H1 (cell line): ENCODE results near the gene IGLON5. TPM values are rescaled to one million over a fixed set of nuclear protein-coding genes. Genes with fewer than 3 reads are reported as not detected.

Experiments used
- CTCF ChIA-PET: fragments of 300-600 bp; sonication (Branson Sonifier 250); formaldehyde crosslinking; loops from one replicate; lab custom pipeline; 2021; ENCODE audit not compliant: partially characterized antibody; lab: Charles Lee
- POLR2A ChIA-PET: fragments of 300-600 bp; sonication (Branson Sonifier 250); formaldehyde crosslinking; loops from one replicate; lab custom pipeline; 2021; ENCODE audit warnings: inconsistent platforms; ENCODE audit not compliant: partially characterized antibody; lab: Charles Lee
- DNase-seq, 2 experiments: peaks; one replicate each; pipeline versions ENCODE4 v3.0.0 to v3.0.0-alpha.2; 2010 to 2022; ENCODE audit warnings: low spot score in 2 of 2, low read depth in 1 of 2, mixed read lengths in 1 of 2
- FAIRE-seq: peaks from 2 replicates; lab custom pipeline; 2011; peaks lifted over from hg19 to GRCh38; lab: Jason Lieb, UNC
- H2AFZ ChIP-seq: 2 replicates; pipeline ENCODE4 v1.8.1; 2012; ENCODE audit warnings: low read length, inconsistent platforms
- H2AK5ac ChIP-seq: 2 replicates; pipeline ENCODE4 v1.6.1; 2013; ENCODE audit warnings: low read depth, low read length
- H2BK120ac ChIP-seq: replicated peaks from 2 replicates; pipeline ENCODE3; 2013; ENCODE audit warnings: low read depth, low read length, inconsistent platforms
- H2BK12ac ChIP-seq: 2 replicates; pipeline ENCODE4 v1.6.1; 2013; ENCODE audit warnings: low read depth, low read length
- H2BK15ac ChIP-seq: 2 replicates; pipeline ENCODE4 v1.6.1; 2013; ENCODE audit warnings: low read length
- H2BK20ac ChIP-seq: 2 replicates; pipeline ENCODE4 v1.6.1; 2013; ENCODE audit warnings: low read length
- H2BK5ac ChIP-seq: 2 replicates; pipeline ENCODE4 v1.6.1; 2013; ENCODE audit warnings: low read depth, low read length
- H3K14ac ChIP-seq: 2 replicates; pipeline ENCODE4 v1.6.1; 2013; ENCODE audit warnings: inconsistent platforms; ENCODE audit not compliant: insufficient read length
- H3K18ac ChIP-seq: 2 replicates; pipeline ENCODE4 v1.6.1; 2013; ENCODE audit warnings: low read length; ENCODE audit errors: extremely low read depth
- H3K23ac ChIP-seq: 2 replicates; pipeline ENCODE4 v1.6.1; 2013; ENCODE audit warnings: inconsistent platforms; ENCODE audit not compliant: insufficient read length
- H3K23me2 ChIP-seq: 2 replicates; pipeline ENCODE4 v1.6.1; 2013; ENCODE audit warnings: low read depth, low read length
- H3K27ac ChIP-seq: 2 replicates; pipeline ENCODE4 v1.6.1; 2011; ENCODE audit warnings: low read depth, low read length, inconsistent platforms
- H3K27me3 ChIP-seq, 4 experiments: replicated peaks in 1 of 4; 1 replicate in 1 of 4; 2 replicates in 3 of 4; pipeline versions ENCODE4 v1.6.1 to v1.8.1; 2011 to 2013; ENCODE audit warnings: low read length in 3 of 4, mild to moderate bottlenecking in 3 of 4, inconsistent platforms in 2 of 4, mixed read lengths in 2 of 4, moderate library complexity in 1 of 4; ENCODE audit not compliant: control insufficient read depth in 3 of 4, insufficient read depth in 3 of 4; ENCODE audit errors: extremely low read depth in 1 of 4
- H3K36me3 ChIP-seq, 4 experiments: 2 replicates each; pipeline versions ENCODE4 v1.6.1 to v1.8.1; 2011 to 2013; ENCODE audit warnings: mild to moderate bottlenecking in 4 of 4, low read length in 3 of 4, moderate library complexity in 2 of 4, control low read depth in 1 of 4, inconsistent platforms in 1 of 4; ENCODE audit not compliant: insufficient read depth in 4 of 4, control insufficient read depth in 2 of 4
- H3K4ac ChIP-seq: replicated peaks from 2 replicates; pipeline ENCODE3; 2013; ENCODE audit warnings: low read length, low read depth, mixed read lengths, inconsistent platforms; ENCODE audit not compliant: insufficient read length
- H3K4me1 ChIP-seq, 4 experiments: replicated peaks in 1 of 4; 1 replicate in 1 of 4; 2 replicates in 3 of 4; pipeline versions ENCODE4 v1.6.1 to v1.8.1; 2011 to 2013; ENCODE audit warnings: low read length in 3 of 4, inconsistent platforms in 2 of 4, mixed read lengths in 1 of 4; ENCODE audit not compliant: insufficient read depth in 4 of 4, control insufficient read depth in 3 of 4
- H3K4me2 ChIP-seq, 2 experiments: 2 replicates each; pipeline versions ENCODE4 v1.6.1 to v1.8.1; 2011 to 2013; ENCODE audit warnings: low read depth in 2 of 2, low read length in 2 of 2, control low read depth in 1 of 2, inconsistent platforms in 1 of 2, mild to moderate bottlenecking in 1 of 2; ENCODE audit not compliant: insufficient read depth in 1 of 2
- H3K4me3 ChIP-seq, 4 experiments: fragments of 200-600, 300-600 bp in 1 of 4; sonication (generic), shearing (Covaris generic), sonication (Bioruptor Twin) in 1 of 4; 2 replicates each; pipeline versions ENCODE4 v1.5.1 to v1.8.1; 2011 to 2016; ENCODE audit warnings: low read length in 4 of 4, low read depth in 3 of 4, control low read depth in 2 of 4, inconsistent platforms in 2 of 4, mild to moderate bottlenecking in 2 of 4, mixed read lengths in 1 of 4, moderate library complexity in 1 of 4; ENCODE audit not compliant: insufficient read depth in 2 of 4; ENCODE audit errors: extremely low read depth in 1 of 4
- H3K56ac ChIP-seq: replicated peaks from 2 replicates; pipeline ENCODE3; 2013; ENCODE audit warnings: low read depth, mild to moderate bottlenecking, mixed read lengths, low read length, inconsistent platforms; ENCODE audit not compliant: insufficient read length
- H3K79me1 ChIP-seq: 2 replicates; pipeline ENCODE4 v1.6.1; 2013; ENCODE audit warnings: low read depth, low read length, control low read depth
- H3K79me2 ChIP-seq, 2 experiments: 2 replicates each; pipeline versions ENCODE4 v1.6.1 to v1.8.1; 2012 to 2013; ENCODE audit warnings: low read length in 2 of 2, mild to moderate bottlenecking in 2 of 2, inconsistent platforms in 1 of 2; ENCODE audit not compliant: insufficient read depth in 2 of 2, control insufficient read depth in 1 of 2
- H3K9ac ChIP-seq, 4 experiments: replicated peaks in 1 of 4; 1 replicate in 1 of 4; 2 replicates in 3 of 4; pipeline versions ENCODE4 v1.6.1 to v1.8.1; 2011 to 2013; ENCODE audit warnings: low read depth in 3 of 4, low read length in 3 of 4, control low read depth in 2 of 4, mild to moderate bottlenecking in 2 of 4, moderate library complexity in 2 of 4, inconsistent platforms in 1 of 4; ENCODE audit errors: extremely low read depth in 1 of 4
- H3K9me3 ChIP-seq, 2 experiments: 2 replicates each; pipeline versions ENCODE4 v1.6.1 to v1.8.1; 2012 to 2013; ENCODE audit warnings: mild to moderate bottlenecking in 2 of 2, moderate library complexity in 2 of 2, control low read depth in 1 of 2, inconsistent platforms in 1 of 2, low read depth in 1 of 2, low read length in 1 of 2, mixed read lengths in 1 of 2; ENCODE audit not compliant: insufficient read depth in 2 of 2
- H4K20me1 ChIP-seq, 2 experiments: replicated peaks in 1 of 2; 2 replicates each; pipeline versions ENCODE3 to v1.8.1; 2011 to 2013; ENCODE audit warnings: inconsistent platforms in 2 of 2, low read length in 2 of 2, mild to moderate bottlenecking in 1 of 2; ENCODE audit not compliant: insufficient read depth in 2 of 2, control insufficient read depth in 1 of 2
- H4K5ac ChIP-seq: 2 replicates; pipeline ENCODE4 v1.6.1; 2013; ENCODE audit warnings: low read length, low read depth, mixed read lengths, inconsistent platforms; ENCODE audit not compliant: insufficient read length
- H4K8ac ChIP-seq: 2 replicates; pipeline ENCODE4 v1.8.0; 2013; ENCODE audit warnings: mild to moderate bottlenecking, moderate library complexity, low read length, inconsistent platforms; ENCODE audit not compliant: insufficient read depth; ENCODE audit errors: extremely low read depth
- H4K91ac ChIP-seq: replicated peaks from 2 replicates; pipeline ENCODE3; 2013; ENCODE audit warnings: low read length, mixed read lengths, inconsistent platforms; ENCODE audit not compliant: insufficient read length
- BACH1 ChIP-seq: IDR thresholded peaks from 2 replicates; pipeline ENCODE4 v1.6.1; 2012; ENCODE audit warnings: low read length, improper control_type of control experiment
- CEBPB ChIP-seq: IDR thresholded peaks from 2 replicates; pipeline ENCODE4 v1.6.1; 2012; ENCODE audit warnings: low read depth, low read length
- EGR1 ChIP-seq: IDR thresholded peaks from 2 replicates; pipeline ENCODE4 v1.6.1; 2011; ENCODE audit warnings: low read depth, low read length, borderline replicate concordance
- GTF2F1 ChIP-seq: IDR thresholded peaks from 2 replicates; pipeline ENCODE4 v1.6.1; 2012; ENCODE audit warnings: low read depth, low read length, improper control_type of control experiment, borderline replicate concordance
- HDAC2 ChIP-seq, 2 experiments: fragments of 300-600 bp in 1 of 2; sonication (generic) in 1 of 2; IDR thresholded peaks; 2 replicates each; pipeline ENCODE4 v1.6.1; 2011 to 2012; ENCODE audit warnings: low read depth in 2 of 2, low read length in 2 of 2, mild to moderate bottlenecking in 2 of 2, moderate library complexity in 2 of 2, borderline replicate concordance in 1 of 2, inconsistent platforms in 1 of 2
- KDM4A ChIP-seq: IDR thresholded peaks from one replicate; pipeline ENCODE4 v1.7.1; 2012; ENCODE audit warnings: low read depth, mild to moderate bottlenecking, moderate library complexity, low read length, inconsistent platforms; ENCODE audit not compliant: severe bottlenecking
- SIN3A ChIP-seq, 2 experiments: IDR thresholded peaks in 1 of 2; conservative IDR thresholded peaks in 1 of 2; 2 replicates each; pipeline ENCODE4 v1.6.1; 2011 to 2012; ENCODE audit warnings: low read length in 2 of 2, improper control_type of control experiment in 1 of 2, low read depth in 1 of 2, mild to moderate bottlenecking in 1 of 2
- SUZ12 ChIP-seq: fragments of 200-600 bp; sonication (generic); IDR thresholded peaks from 2 replicates; pipeline ENCODE4 v1.6.1; 2012; ENCODE audit warnings: mild to moderate bottlenecking, inconsistent platforms, low read length, moderate library complexity, mixed read lengths
- TCF12 ChIP-seq: IDR thresholded peaks from 2 replicates; pipeline ENCODE4 v1.6.1; 2011; ENCODE audit warnings: low read depth, mild to moderate bottlenecking, low read length
- WGBS, 2 experiments: shearing (Covaris generic) in 1 of 2; methylation state at CpG; one replicate each; pipeline versions ENCODE4 v1.1.6 to v1.1.7; 2013 to 2015; ENCODE audit warnings: low lambda C conversion rate in 2 of 2, mixed read lengths in 2 of 2, inconsistent platforms in 1 of 2, low coverage in 1 of 2, missing lambda C conversion rate in 1 of 2; ENCODE audit not compliant: insufficient replicate concordance in 2 of 2, insufficient coverage in 1 of 2, insufficient read length in 1 of 2; ENCODE audit errors: extremely low coverage in 1 of 2, missing lambda C conversion rate in 1 of 2; 5-methylcytosine and 5-hydroxymethylcytosine counted together
- polyA plus RNA-seq, 7 experiments: library from polyadenylated mRNA; depleted of rRNA in 3 of 7; stranded (reverse) in 5 of 7; unstranded in 2 of 7; fragments of >200 nt in 5 of 7; fragments of 200-250 nt in 2 of 7; gene quantifications; 1 replicate in 5 of 7; 2 replicates in 1 of 7; 4 replicates in 1 of 7; pipeline versions ENCODE4 v1.2.1 to v1.2.3, GENCODE V29; 2011 to 2013; ENCODE audit warnings: missing spikeins in 2 of 7, mixed read lengths in 2 of 7
- total RNA-seq: library from RNA; stranded (reverse); fragmentation: NEBNext Ultra II Directional; extraction: Animal tissue kit (Norgen Biotek cat#: 25700); gene quantifications from 2 replicates; pipeline ENCODE4 v1.2.1, GENCODE V29; 2021
- TF ChIP-seq, protein P1 (sequence below): IDR thresholded peaks from 2 replicates; pipeline ENCODE4 v1.6.1; 2012; ENCODE audit warnings: inconsistent platforms

The IGLON5 gene
- total and polyA plus RNA-seq, 2 of the 8 experiments (the other 6 are each of a cell fraction or from before 2014, with no cell fraction given), result 31.8 to 34.6 TPM

DNA sequence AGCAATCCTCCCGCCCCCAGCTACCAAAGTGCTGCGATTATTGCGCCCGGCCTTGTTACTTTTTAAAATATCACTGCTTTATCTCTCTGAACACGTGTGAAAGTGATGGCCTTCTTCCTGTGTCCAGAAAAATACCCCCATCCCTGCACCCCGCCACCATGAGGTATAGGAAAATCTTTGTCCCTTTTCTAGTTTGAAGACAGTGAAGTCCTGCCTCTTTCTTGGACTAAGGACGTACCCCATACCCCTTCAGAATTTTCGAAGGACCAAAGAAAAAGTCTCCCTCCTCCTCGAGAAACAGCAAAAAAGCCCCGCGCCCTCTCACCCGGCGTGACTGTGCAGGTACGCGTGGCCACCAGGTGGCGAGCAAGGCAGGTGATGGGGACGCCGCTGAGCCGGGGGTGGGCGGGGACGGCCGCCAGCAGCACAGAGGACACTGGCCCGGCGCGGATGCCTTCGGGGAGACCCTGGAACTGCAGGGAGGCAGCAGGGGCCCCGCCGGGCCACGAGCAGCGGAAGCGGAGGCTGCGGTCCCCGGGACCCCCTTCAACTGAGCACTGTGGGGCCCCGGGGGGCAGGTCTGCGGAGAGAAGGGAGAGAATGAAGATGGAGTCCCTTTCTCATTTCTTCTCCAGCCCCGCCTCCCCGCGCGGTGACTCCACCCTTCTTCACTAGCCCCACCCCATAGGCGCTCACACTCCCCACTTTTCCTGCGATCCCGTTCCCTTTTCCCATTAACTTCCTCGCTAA lies 27.3 kb downstream of the IGLON5 start:
- no peak overlapping the region for H2AK5ac ChIP-seq
- no peaks in the 10 kb centered on the region; a peak in 1 of 4 replicates for H3K9me3 ChIP-seq
- H3K27me3 ChIP-seq, result peaks cover 0 to 18% (median 11%) of the 10 kb centered on the region in 4 experiments; a peak in 5 of 7 replicates
- peak overlapping the region; percentile 78 for H3K18ac ChIP-seq
- no peak overlapping the region for H2BK120ac ChIP-seq
- peak overlapping the region; percentile 30 to 49 (median 40); a peak in 5 of 7 replicates for H3K9ac ChIP-seq
- no peak overlapping the region for H2BK15ac ChIP-seq
- peak overlapping the region; percentile 74 for H3K56ac ChIP-seq
- no peaks in the 10 kb centered on the region for H4K20me1 ChIP-seq
- peak overlapping the region; percentile 56 to 72 (median 66) for H3K4me3 ChIP-seq
- POLR2A ChIA-PET, result interaction anchor here (0.7 to 3.9 kb wide), 9 partner anchors 10 to 57 kb away, joined by 3 to 19 read pairs (median 4); partner anchors contain the start of gene CLDND2
- H3K79me1 ChIP-seq, result no peaks in the 10 kb centered on the region
- peak overlapping the region; percentile 92; the same call in 1 of the 2 replicates for H4K8ac ChIP-seq
- 0 out of 2 replicates have a peak overlapping the region, but pooled peaks have one; percentile 79 for H2BK5ac ChIP-seq
- H3K27ac ChIP-seq, result 0 out of 2 replicates have a peak overlapping the region, but pooled peaks have one; percentile 41
- 17% methylated on average over 27 of the region's 43 CpGs; no CpG with 5 or more reads in 1 of the 2 experiments for WGBS, 2 experiments
- peaks cover 0 to 3% (median 0%) of the 10 kb centered on the region in 4 experiments; a peak in 1 of 8 replicates for H3K36me3 ChIP-seq
- peaks cover 0 to 20% (median 16%) of the 10 kb centered on the region in 4 experiments; a peak in 6 of 7 replicates for H3K4me1 ChIP-seq
- H3K4me2 ChIP-seq, result peak overlapping the region; percentile 65 to 83
- no peak overlapping the region for H4K91ac ChIP-seq
- peaks cover 13% of the 10 kb centered on the region for H3K23me2 ChIP-seq
- FAIRE-seq (no peak), DNase-seq (peak; percentile 39 to 95)
- CTCF ChIA-PET, result interaction anchor here (0.6 to 4.9 kb wide), 24 partner anchors 10 to 646 kb away, joined by 3 to 42 read pairs (median 3); partner anchors contain the start of gene LIM2
- no peak overlapping the region for H3K4ac ChIP-seq
- H2BK12ac ChIP-seq, result no peak overlapping the region
- no peak overlapping the region for H2BK20ac ChIP-seq
- no peak overlapping the region for H3K14ac ChIP-seq
- H4K5ac ChIP-seq, result peak overlapping the region; percentile 76
- peak overlapping the region; percentile 99 for H2AFZ ChIP-seq
- no peak overlapping the region for H3K23ac ChIP-seq
- no peaks in the 10 kb centered on the region for H3K79me2 ChIP-seq
- TF ChIP-seq, protein P1, sequence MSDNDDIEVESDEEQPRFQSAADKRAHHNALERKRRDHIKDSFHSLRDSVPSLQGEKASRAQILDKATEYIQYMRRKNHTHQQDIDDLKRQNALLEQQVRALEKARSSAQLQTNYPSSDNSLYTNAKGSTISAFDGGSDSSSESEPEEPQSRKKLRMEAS, result peak; percentile 78
- 0 out of 2 replicates have a peak, but pooled peaks have one; percentile 42 for TF ChIP-seq EGR1
- TF ChIP-seq GTF2F1, result no peak
- TF ChIP-seq SUZ12, result no peak
- TF ChIP-seq HDAC2 (IDR thresholded peaks at IDR 0.05; ENCODE audit: borderline replicate concordance in 1 of 2, low read depth in 2 of 2, low read length in 2 of 2), result 0 out of 4 replicates have a peak, but pooled peaks of 1 of the 2 experiments have one; percentile 67
- TF ChIP-seq KDM4A, result no peak
- TF ChIP-seq SIN3A (conservative IDR thresholded peaks at IDR 0.05 in 1 of 2, IDR thresholded peaks at IDR 0.05 in 1 of 2; ENCODE audit: low read depth in 1 of 2, low read length in 2 of 2), result peak; percentile 43 to 82; a peak in 2 of 4 replicates
- no peak for TF ChIP-seq CEBPB
- TF ChIP-seq BACH1, result peak; percentile 84
- no peak for TF ChIP-seq TCF12
